ENCODE measurements around the gene FBLIM1. TPM values are rescaled to one million over a fixed set of nuclear protein-coding genes. Genes with fewer than 3 reads are reported as not detected.

Gene FBLIM1
- total RNA-seq, 1 donor from 2014 or later, result 198 TPM

DNA sequence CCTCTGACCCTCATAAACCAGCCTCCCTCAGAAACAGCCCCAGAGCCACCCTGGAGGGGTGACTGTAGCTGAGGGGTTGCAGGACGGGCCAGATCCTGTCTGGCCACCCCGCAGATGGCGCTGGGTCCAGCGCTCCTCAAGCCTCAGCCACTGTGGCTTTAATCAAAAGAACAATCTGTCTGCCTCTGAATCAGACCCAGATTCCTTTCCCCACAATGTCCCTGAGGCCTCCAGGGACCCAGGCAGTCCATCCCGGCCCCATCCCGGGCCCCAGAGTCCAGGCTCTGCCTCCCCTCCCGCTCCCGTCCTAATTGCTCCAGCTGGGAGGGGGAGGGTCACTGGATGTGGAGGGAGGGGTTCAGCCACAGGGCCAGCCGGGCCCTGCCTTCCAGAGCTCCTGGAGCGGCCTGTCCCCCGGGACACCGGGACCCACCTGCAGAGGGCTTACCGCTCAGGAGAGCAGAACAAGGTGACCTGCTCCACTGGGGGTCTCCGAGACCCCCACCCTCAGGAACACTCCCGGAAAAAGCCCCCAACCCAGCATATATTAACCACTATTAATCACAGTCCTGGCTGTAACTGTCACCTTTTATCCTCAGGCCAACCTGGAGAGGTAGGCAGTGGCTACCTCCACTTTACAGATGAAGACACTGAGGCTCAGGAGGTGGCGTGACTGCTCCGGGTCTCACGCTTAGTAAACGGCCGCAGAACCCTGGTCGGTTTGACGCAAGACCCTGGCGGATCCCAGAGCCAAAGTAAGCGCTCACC, 836 bp upstream of the FBLIM1 start:
- H3K27ac Mint-ChIP-seq (ENCODE audit: unreplicated experiment), result peak overlapping the region; percentile 80
- peaks cover 12% of the 10 kb centered on the region for H3K36me3 Mint-ChIP-seq (ENCODE audit: low read depth, unreplicated experiment)
- no peaks in the 10 kb centered on the region for H3K9me3 Mint-ChIP-seq (ENCODE audit: unreplicated experiment)
- H3K27me3 Mint-ChIP-seq (ENCODE audit: unreplicated experiment), result peaks cover 11% of the 10 kb centered on the region
- peak overlapping the region; percentile 92 for H3K4me3 Mint-ChIP-seq (ENCODE audit: unreplicated experiment)
- H3K4me1 Mint-ChIP-seq (ENCODE audit: unreplicated experiment), result peaks cover 30% of the 10 kb centered on the region
- TF ChIP-seq, protein P1, sequence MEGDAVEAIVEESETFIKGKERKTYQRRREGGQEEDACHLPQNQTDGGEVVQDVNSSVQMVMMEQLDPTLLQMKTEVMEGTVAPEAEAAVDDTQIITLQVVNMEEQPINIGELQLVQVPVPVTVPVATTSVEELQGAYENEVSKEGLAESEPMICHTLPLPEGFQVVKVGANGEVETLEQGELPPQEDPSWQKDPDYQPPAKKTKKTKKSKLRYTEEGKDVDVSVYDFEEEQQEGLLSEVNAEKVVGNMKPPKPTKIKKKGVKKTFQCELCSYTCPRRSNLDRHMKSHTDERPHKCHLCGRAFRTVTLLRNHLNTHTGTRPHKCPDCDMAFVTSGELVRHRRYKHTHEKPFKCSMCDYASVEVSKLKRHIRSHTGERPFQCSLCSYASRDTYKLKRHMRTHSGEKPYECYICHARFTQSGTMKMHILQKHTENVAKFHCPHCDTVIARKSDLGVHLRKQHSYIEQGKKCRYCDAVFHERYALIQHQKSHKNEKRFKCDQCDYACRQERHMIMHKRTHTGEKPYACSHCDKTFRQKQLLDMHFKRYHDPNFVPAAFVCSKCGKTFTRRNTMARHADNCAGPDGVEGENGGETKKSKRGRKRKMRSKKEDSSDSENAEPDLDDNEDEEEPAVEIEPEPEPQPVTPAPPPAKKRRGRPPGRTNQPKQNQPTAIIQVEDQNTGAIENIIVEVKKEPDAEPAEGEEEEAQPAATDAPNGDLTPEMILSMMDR (IDR thresholded peaks at IDR 0.05; ENCODE audit: unreplicated experiment), result no peak
- DNase-seq (ENCODE audit: low spot score), result no peak

DNA sequence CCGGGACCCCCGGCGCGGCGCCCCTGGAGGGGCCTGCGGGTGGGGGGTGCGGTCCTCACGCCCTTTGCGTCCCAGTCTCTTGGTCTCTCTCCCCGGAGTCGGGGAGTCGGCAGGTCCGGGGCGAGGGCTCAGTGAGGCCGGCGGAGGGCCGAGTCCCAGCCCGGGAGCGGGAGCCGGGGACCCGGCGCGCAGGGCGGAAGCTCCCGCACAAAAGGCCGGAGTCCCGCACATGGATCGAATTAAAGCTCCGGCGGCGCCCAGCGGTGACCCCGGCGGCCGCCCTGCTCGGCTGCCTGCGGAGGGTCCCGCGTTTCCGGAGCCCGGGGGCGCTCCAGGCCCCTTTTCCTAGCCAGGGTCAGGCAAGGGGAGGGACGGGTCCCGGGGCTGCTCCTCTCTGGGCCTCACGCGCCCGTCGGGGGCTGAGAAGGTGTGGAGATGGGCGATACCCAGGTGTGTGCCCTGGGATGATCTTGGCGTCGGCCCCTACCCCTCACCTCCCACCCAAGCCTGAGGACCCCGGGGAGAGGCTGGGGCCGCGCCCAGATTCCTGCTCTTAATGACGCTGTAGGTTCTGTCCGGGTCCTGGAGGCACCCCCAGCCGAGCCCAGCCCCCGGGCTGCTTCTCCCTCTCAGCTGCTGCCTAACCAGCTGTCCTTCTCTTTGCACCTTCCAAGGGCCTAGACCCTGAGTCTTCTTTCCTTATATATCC, 512 bp downstream of the FBLIM1 start:
- peak overlapping the region; percentile 96 for H3K4me3 Mint-ChIP-seq (ENCODE audit: unreplicated experiment)
- peak; percentile 39 for DNase-seq (ENCODE audit: low spot score)
- peak overlapping the region; percentile 81 for H3K27ac Mint-ChIP-seq (ENCODE audit: unreplicated experiment)
- peaks cover 18% of the 10 kb centered on the region for H3K36me3 Mint-ChIP-seq (ENCODE audit: low read depth, unreplicated experiment)
- H3K9me3 Mint-ChIP-seq (ENCODE audit: unreplicated experiment), result no peaks in the 10 kb centered on the region
- H3K27me3 Mint-ChIP-seq (ENCODE audit: unreplicated experiment), result peaks cover 13% of the 10 kb centered on the region
- TF ChIP-seq, protein P1 (IDR thresholded peaks at IDR 0.05; ENCODE audit: unreplicated experiment), result no peak
- H3K4me1 Mint-ChIP-seq (ENCODE audit: unreplicated experiment), result peaks cover 35% of the 10 kb centered on the region

DNA sequence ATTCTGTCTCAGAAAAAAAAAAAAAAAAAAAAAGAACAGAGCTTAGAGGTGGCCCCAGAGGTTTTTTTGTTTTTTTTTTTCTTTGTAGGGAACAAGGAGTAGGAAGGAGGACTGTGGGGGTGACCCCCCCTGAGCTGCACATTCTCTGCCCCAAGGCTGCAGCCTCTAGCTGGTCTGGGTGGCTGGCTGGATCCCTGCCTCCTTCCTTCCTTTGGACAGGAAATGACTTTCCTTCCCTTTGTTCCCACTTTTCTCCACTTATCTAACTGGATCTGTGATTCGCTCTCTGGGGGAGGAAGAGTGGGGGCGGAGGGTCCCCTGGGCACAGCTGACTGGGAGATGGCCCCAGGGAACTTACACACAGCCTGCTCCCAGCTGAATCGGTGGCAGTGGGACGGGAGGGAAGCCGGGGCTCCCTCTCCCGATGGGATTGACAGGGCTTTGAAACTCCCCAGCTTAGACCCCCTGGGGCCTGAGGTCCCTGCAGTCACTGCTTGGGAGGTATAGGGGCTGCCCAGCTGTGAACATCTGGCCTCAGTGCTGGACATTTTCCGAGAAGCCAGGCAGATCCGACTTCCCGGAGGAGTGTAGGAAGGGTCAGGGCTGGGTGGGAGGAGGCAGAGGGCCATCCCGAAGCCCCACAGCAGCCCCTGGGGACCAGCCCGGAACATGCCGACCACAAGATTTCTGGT, 2.1 kb downstream of the FBLIM1 start:
- peak overlapping the region; percentile 96 for H3K4me3 Mint-ChIP-seq (ENCODE audit: unreplicated experiment)
- DNase-seq (ENCODE audit: low spot score), result no peak

DNA sequence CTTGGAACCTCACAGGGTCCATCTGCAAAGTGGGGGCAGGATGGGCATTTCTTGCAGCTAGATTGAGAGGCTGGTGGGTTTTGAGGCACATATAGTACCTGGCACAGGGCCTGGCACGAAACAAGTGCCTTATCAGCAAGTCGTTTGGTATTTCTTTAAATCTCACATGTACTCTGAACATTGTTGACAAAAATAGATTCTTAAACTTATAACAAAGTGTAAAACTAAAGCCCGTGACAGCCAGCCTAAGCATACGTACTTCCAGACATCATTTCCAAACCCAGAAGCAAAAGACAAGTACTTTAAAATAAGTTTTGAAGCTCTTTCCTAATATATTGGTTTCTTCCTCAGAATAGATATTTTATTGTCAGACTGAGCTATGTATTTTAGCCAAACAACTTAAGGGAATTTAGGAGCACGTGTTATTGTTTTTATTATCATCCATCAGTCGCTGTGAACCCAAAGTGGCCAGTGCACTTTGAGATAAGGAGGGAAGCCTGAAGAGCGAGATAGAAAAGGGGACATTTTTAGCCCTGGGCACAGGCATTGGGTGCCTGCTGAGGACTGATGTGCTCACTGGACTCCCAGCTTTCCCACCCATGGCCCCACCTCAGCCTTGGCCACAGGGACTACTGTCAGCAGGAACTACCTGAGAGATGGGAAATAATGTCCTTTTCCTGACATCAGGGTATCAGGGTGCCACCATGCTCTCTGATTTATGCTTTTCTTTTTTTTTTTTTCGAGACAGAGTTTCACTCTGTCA, 3.0 kb downstream of the FBLIM1 start:
- Mint-ChIP-seq H3K4me3 (ENCODE audit: unreplicated experiment) (peak overlapping the region; percentile 96), H3K4me1 (ENCODE audit: unreplicated experiment) (peaks cover 37% of the 10 kb centered on the region), H3K9me3 (ENCODE audit: unreplicated experiment) (no peaks in the 10 kb centered on the region), H3K36me3 (ENCODE audit: low read depth, unreplicated experiment) (peaks cover 33% of the 10 kb centered on the region), H3K27ac (ENCODE audit: unreplicated experiment) (peak overlapping the region; percentile 69), H3K27me3 (ENCODE audit: unreplicated experiment) (peaks cover 19% of the 10 kb centered on the region)
- DNase-seq (ENCODE audit: low spot score), result no peak
- TF ChIP-seq, protein P1 (IDR thresholded peaks at IDR 0.05; ENCODE audit: unreplicated experiment), result no peak

More for the DNA sequence above, 2.1 kb downstream of the FBLIM1 start:
- TF ChIP-seq, protein P1 (IDR thresholded peaks at IDR 0.05; ENCODE audit: unreplicated experiment), result no peak
- H3K4me1 Mint-ChIP-seq (ENCODE audit: unreplicated experiment), result peaks cover 40% of the 10 kb centered on the region
- H3K36me3 Mint-ChIP-seq (ENCODE audit: low read depth, unreplicated experiment), result peaks cover 27% of the 10 kb centered on the region
- H3K27ac Mint-ChIP-seq (ENCODE audit: unreplicated experiment), result peak overlapping the region; percentile 91
- H3K27me3 Mint-ChIP-seq (ENCODE audit: unreplicated experiment), result peaks cover 19% of the 10 kb centered on the region
- no peaks in the 10 kb centered on the region for H3K9me3 Mint-ChIP-seq (ENCODE audit: unreplicated experiment)
